Muscle layer of colon (tissue), 2 donors: ENCODE measurements around the gene HDHD5.

Experiments used
- H3K27ac ChIP-seq: one replicate; pipeline ENCODE4 v1.7.0; 2013; ENCODE audit warnings: low read depth, mild to moderate bottlenecking, low read length, moderate library complexity
- H3K27me3 ChIP-seq, 2 donors: one replicate each; pipeline ENCODE4 v1.7.0; 2013; ENCODE audit warnings: low read length in 2 of 2, mild to moderate bottlenecking in 2 of 2; ENCODE audit not compliant: insufficient read depth in 2 of 2, control insufficient read depth in 1 of 2
- H3K36me3 ChIP-seq: one replicate; pipeline ENCODE4 v1.7.0; 2013; ENCODE audit warnings: mild to moderate bottlenecking, low read length; ENCODE audit not compliant: insufficient read depth
- H3K4me1 ChIP-seq: one replicate; pipeline ENCODE4 v1.7.0; 2013; ENCODE audit warnings: mild to moderate bottlenecking, low read length; ENCODE audit not compliant: insufficient read depth
- H3K4me3 ChIP-seq, 2 donors: one replicate each; pipeline ENCODE4 v1.7.0; 2013; ENCODE audit warnings: low read length in 2 of 2, low read depth in 1 of 2, mild to moderate bottlenecking in 1 of 2, moderate library complexity in 1 of 2
- H3K9ac ChIP-seq: one replicate; pipeline ENCODE4 v1.7.0; 2013; ENCODE audit warnings: low read length
- H3K9me3 ChIP-seq: one replicate; pipeline ENCODE4 v1.7.0; 2013; ENCODE audit warnings: mild to moderate bottlenecking, low read length
- donor health status: abdominal sarcoma.
- donor health status: Adenocarcinoma of cecum.

Gene HDHD5

GRCh38 chr22:17117400-17117799, 41.7 kb downstream of the HDHD5 start:
- H3K4me1 ChIP-seq: no peaks in the 10 kb centered on the region
- H3K9me3 ChIP-seq: no peaks in the 10 kb centered on the region

GRCh38 chr22:17116572-17117330, 42.3 kb downstream of the HDHD5 start:
- Histone ChIP-seq H3K27me3 (peaks cover 3 to 21% of the 10 kb centered on the region in 2 donors), H3K9ac (no peak overlapping the region), H3K36me3 (no peaks in the 10 kb centered on the region), H3K9me3 (no peaks in the 10 kb centered on the region), H3K4me3 (no peak overlapping the region), H3K4me1 (no peaks in the 10 kb centered on the region), H3K27ac (no peak overlapping the region)

More at GRCh38 chr22:17117400-17117799, 41.7 kb downstream of the HDHD5 start:
- no peak overlapping the region for H3K4me3 ChIP-seq
- H3K27ac ChIP-seq: no peak overlapping the region
- peaks cover 10 to 27% of the 10 kb centered on the region in 2 donors for H3K27me3 ChIP-seq
- H3K36me3 ChIP-seq: no peaks in the 10 kb centered on the region
- H3K9ac ChIP-seq: no peak overlapping the region

GRCh38 chr22:17115945-17116565, 43.0 kb downstream of the HDHD5 start:
- Histone ChIP-seq H3K27ac (no peak overlapping the region), H3K36me3 (no peaks in the 10 kb centered on the region), H3K4me3 (no peak overlapping the region), H3K9ac (no peak overlapping the region), H3K4me1 (no peaks in the 10 kb centered on the region), H3K9me3 (no peaks in the 10 kb centered on the region), H3K27me3 (peaks cover 0 to 15% of the 10 kb centered on the region in 2 donors)

- Histone ChIP-seq H3K9ac (no peak overlapping the region), H3K36me3 (no peaks in the 10 kb centered on the region), H3K4me3 (no peak overlapping the region), H3K27me3 (peaks cover 0 to 11% of the 10 kb centered on the region in 2 donors), H3K27ac (no peak overlapping the region), H3K4me1 (no peaks in the 10 kb centered on the region), H3K9me3 (no peaks in the 10 kb centered on the region)
Observed at GRCh38 chr22:17115236-17115635, 43.8 kb downstream of the HDHD5 start.

- no peak overlapping the region for H3K9ac ChIP-seq
- H3K27me3 ChIP-seq: peaks cover 0 to 11% of the 10 kb centered on the region in 2 donors
- H3K27ac ChIP-seq: no peak overlapping the region
- no peak overlapping the region for H3K4me3 ChIP-seq
- H3K4me1 ChIP-seq: no peaks in the 10 kb centered on the region
- no peaks in the 10 kb centered on the region for H3K9me3 ChIP-seq
- no peaks in the 10 kb centered on the region for H3K36me3 ChIP-seq
Observed at GRCh38 chr22:17114898-17115235, 44.2 kb downstream of the HDHD5 start.

- Histone ChIP-seq H3K4me1 (no peaks in the 10 kb centered on the region), H3K4me3 (no peak overlapping the region), H3K9ac (no peak overlapping the region), H3K9me3 (no peaks in the 10 kb centered on the region), H3K36me3 (no peaks in the 10 kb centered on the region), H3K27me3 (peaks cover 0 to 6% of the 10 kb centered on the region in 2 donors), H3K27ac (no peak overlapping the region)
Observed at GRCh38 chr22:17114173-17114897, 44.7 kb downstream of the HDHD5 start.

GRCh38 chr22:17113600-17113999, 45.5 kb downstream of the HDHD5 start:
- no peak overlapping the region for H3K27ac ChIP-seq
- H3K9ac ChIP-seq: no peak overlapping the region
- H3K36me3 ChIP-seq: no peaks in the 10 kb centered on the region
- no peaks in the 10 kb centered on the region for H3K4me1 ChIP-seq
- no peak overlapping the region for H3K4me3 ChIP-seq
- H3K9me3 ChIP-seq: no peaks in the 10 kb centered on the region
- no peaks in the 10 kb centered on the region for H3K27me3 ChIP-seq

GRCh38 chr22:17112491-17113042, 46.5 kb downstream of the HDHD5 start:
- no peaks in the 10 kb centered on the region for H3K27me3 ChIP-seq
- no peak overlapping the region for H3K4me3 ChIP-seq
- H3K9me3 ChIP-seq: no peaks in the 10 kb centered on the region
- H3K9ac ChIP-seq: no peak overlapping the region
- no peaks in the 10 kb centered on the region for H3K36me3 ChIP-seq
- no peak overlapping the region for H3K27ac ChIP-seq
- no peaks in the 10 kb centered on the region for H3K4me1 ChIP-seq

GRCh38 chr22:17110791-17111550, 48.1 kb downstream of the HDHD5 start:
- no peaks in the 10 kb centered on the region for H3K4me1 ChIP-seq
- no peaks in the 10 kb centered on the region for H3K36me3 ChIP-seq
- no peak overlapping the region for H3K9ac ChIP-seq
- no peak overlapping the region for H3K27ac ChIP-seq
- H3K27me3 ChIP-seq: no peaks in the 10 kb centered on the region
- H3K9me3 ChIP-seq: no peaks in the 10 kb centered on the region
- no peak overlapping the region for H3K4me3 ChIP-seq

- Histone ChIP-seq H3K27me3 (no peaks in the 10 kb centered on the region), H3K4me1 (no peaks in the 10 kb centered on the region), H3K9me3 (no peaks in the 10 kb centered on the region), H3K36me3 (no peaks in the 10 kb centered on the region), H3K9ac (no peak overlapping the region), H3K4me3 (no peak overlapping the region), H3K27ac (no peak overlapping the region)
Observed at GRCh38 chr22:17109976-17110375, 49.1 kb downstream of the HDHD5 start.
